ENCODE measurements around the gene SUCLG1.

DNA sequence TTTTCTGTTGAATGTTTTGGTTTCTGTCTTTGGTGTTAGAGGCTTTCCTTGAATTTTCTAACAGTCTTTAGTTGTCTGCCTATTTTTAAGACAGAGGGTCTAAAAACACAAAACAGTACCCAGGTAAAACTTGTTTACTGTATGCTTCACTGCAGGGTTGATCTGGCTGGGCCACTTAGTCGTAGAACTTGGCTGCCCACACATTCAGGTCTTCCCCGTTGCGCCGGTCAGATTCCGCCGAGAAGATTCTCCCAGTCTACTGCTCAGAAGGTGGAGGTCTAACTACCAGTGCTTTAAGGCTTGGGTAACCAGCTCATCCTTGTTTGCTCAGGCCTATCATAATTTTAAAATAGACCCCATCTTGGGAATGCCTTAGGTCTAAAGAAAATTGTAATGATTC lies 32.7 kb upstream of the SUCLG1 start:
- no peak for TF ChIP-seq EZH2 (IDR thresholded peaks at IDR 0.05; ENCODE audit: borderline replicate concordance, low read length)
- no peak for TF ChIP-seq CTCF (conservative IDR thresholded peaks at IDR 0.05 in 1 of 2, IDR thresholded peaks at IDR 0.05 in 1 of 2; ENCODE audit: extremely low read depth in 1 of 2, insufficient read depth in 1 of 2, low read depth in 1 of 2, low read length in 2 of 2)
